DMS114 treated with DMSO at 0.1 percent for 48 hours (cell line): ENCODE measurements around the gene SEMA3C.

Source experiments
- DNase-seq: peaks from one replicate; lab custom pipeline; 2025; ENCODE audit not compliant: unreplicated experiment; lab: John Stamatoyannopoulos, UW

SEMA3C gene

GRCh38 chr7:80858141-80858903, 60.5 kb downstream of the SEMA3C start:
- DNase-seq, result no peak

GRCh38 chr7:80856769-80857168, 62.1 kb downstream of the SEMA3C start:
- no peak for DNase-seq

GRCh38 chr7:80851896-80852476, 66.9 kb downstream of the SEMA3C start:
- no peak for DNase-seq

GRCh38 chr7:80848841-80849240, 70.0 kb downstream of the SEMA3C start:
- DNase-seq, result no peak

- no peak for DNase-seq
Observed at GRCh38 chr7:80847895-80848294, 71.0 kb downstream of the SEMA3C start.

- DNase-seq, result no peak
Observed at GRCh38 chr7:80847027-80847426, 71.8 kb downstream of the SEMA3C start.

- no peak for DNase-seq
Observed at GRCh38 chr7:80844916-80845315, 73.9 kb downstream of the SEMA3C start.

GRCh38 chr7:80843018-80843677, 75.7 kb downstream of the SEMA3C start:
- no peak for DNase-seq

- no peak for DNase-seq
Observed at GRCh38 chr7:80842022-80842790, 76.6 kb downstream of the SEMA3C start.

GRCh38 chr7:80841423-80841955, 77.4 kb downstream of the SEMA3C start:
- DNase-seq, result no peak

- no peak for DNase-seq
Observed at GRCh38 chr7:80840681-80841080, 78.2 kb downstream of the SEMA3C start.

- DNase-seq, result no peak
Observed at GRCh38 chr7:80839855-80840254, 79.0 kb downstream of the SEMA3C start.

GRCh38 chr7:80838643-80839042, 80.2 kb downstream of the SEMA3C start:
- DNase-seq, result no peak

- no peak for DNase-seq
Observed at GRCh38 chr7:80837345-80837744, 81.5 kb downstream of the SEMA3C start.

GRCh38 chr7:80835251-80835650, 83.6 kb downstream of the SEMA3C start:
- no peak for DNase-seq

- DNase-seq, result no peak
Observed at GRCh38 chr7:80833289-80834268, 85.3 kb downstream of the SEMA3C start.

- no peak for DNase-seq
Observed at GRCh38 chr7:80832006-80832405, 86.8 kb downstream of the SEMA3C start.

GRCh38 chr7:80830584-80831285, 88.1 kb downstream of the SEMA3C start:
- DNase-seq, result no peak

GRCh38 chr7:80830010-80830409, 88.8 kb downstream of the SEMA3C start:
- no peak for DNase-seq
